DND-41 (cell line): ENCODE data around the gene ANKMY1.

Experiments
- ATAC-seq: fragments of 200-7000 bp; cut with Tn5 transposase; 3 replicates; pipeline ENCODE4 v1.9.1; 2021; ENCODE audit warnings: low read depth; ENCODE audit not compliant: insufficient read depth
- DNase-seq: peaks from one replicate; pipeline ENCODE4 v3.0.0-alpha.2; 2020
- H2AFZ ChIP-seq: 2 replicates; pipeline ENCODE4 v1.6.0; 2012; ENCODE audit warnings: low read depth, low read length
- H3K27ac ChIP-seq: 2 replicates; pipeline ENCODE4 v1.5.1; 2012; ENCODE audit warnings: low read length, inconsistent platforms
- H3K27me3 ChIP-seq: fragments of 200-600 bp; sonication (generic); 2 replicates; pipeline ENCODE4 v1.6.0; 2012; ENCODE audit warnings: low read length, mild to moderate bottlenecking, inconsistent platforms; ENCODE audit not compliant: insufficient read depth, poor library complexity
- H3K36me3 ChIP-seq: 2 replicates; pipeline ENCODE4 v1.5.1; 2012; ENCODE audit warnings: low read length, inconsistent platforms; ENCODE audit not compliant: insufficient read depth
- H3K4me1 ChIP-seq: 2 replicates; pipeline ENCODE4 v1.5.1; 2012; ENCODE audit warnings: mild to moderate bottlenecking, low read length; ENCODE audit not compliant: insufficient read depth
- H3K4me2 ChIP-seq: 2 replicates; pipeline ENCODE4 v1.6.0; 2012; ENCODE audit warnings: mild to moderate bottlenecking, moderate library complexity, low read length, inconsistent platforms; ENCODE audit not compliant: insufficient read depth
- H3K4me3 ChIP-seq, 2 experiments: fragments of 200-600 bp in 1 of 2; shearing (Covaris generic) in 1 of 2; 2 replicates each; pipeline ENCODE4 v1.5.1; 2012 to 2016; ENCODE audit warnings: inconsistent platforms in 2 of 2, low read length in 2 of 2, mild to moderate bottlenecking in 2 of 2, low read depth in 1 of 2, moderate library complexity in 1 of 2
- H3K79me2 ChIP-seq: 2 replicates; pipeline ENCODE4 v1.6.0; 2012; ENCODE audit warnings: low read length, inconsistent platforms; ENCODE audit not compliant: insufficient read depth
- H3K9ac ChIP-seq: 2 replicates; pipeline ENCODE4 v1.6.0; 2012; ENCODE audit warnings: low read depth, mild to moderate bottlenecking, inconsistent platforms, low read length, moderate library complexity
- H3K9me3 ChIP-seq: 2 replicates; pipeline ENCODE4 v1.5.1; 2012; ENCODE audit warnings: low read length, moderate library complexity, mild to moderate bottlenecking, inconsistent platforms; ENCODE audit not compliant: insufficient read depth, severe bottlenecking
- H4K20me1 ChIP-seq: 2 replicates; pipeline ENCODE4 v1.6.0; 2012; ENCODE audit warnings: low read length; ENCODE audit not compliant: insufficient read depth
- CTCF ChIP-seq: IDR thresholded peaks from 2 replicates; pipeline ENCODE4 v1.5.1; 2012; ENCODE audit warnings: borderline replicate concordance, low read length, moderate library complexity, mild to moderate bottlenecking; ENCODE audit not compliant: poor library complexity, severe bottlenecking; ENCODE audit errors: extremely low read depth
- EZH2 ChIP-seq: IDR thresholded peaks from 3 replicates; pipeline ENCODE4 v1.6.1; 2012; ENCODE audit warnings: borderline replicate concordance, low read depth, mild to moderate bottlenecking, moderate library complexity, low read length, inconsistent platforms; ENCODE audit not compliant: severe bottlenecking

The ANKMY1 gene

GRCh38 chr2:240450532-240451107, 107.2 kb downstream of the ANKMY1 start:
- Histone ChIP-seq H3K9me3 (no peaks in the 10 kb centered on the region), H4K20me1 (peaks cover 5% of the 10 kb centered on the region; the same call in 1 of the 2 replicates), H3K4me1 (no peaks in the 10 kb centered on the region), H2AFZ (no peak overlapping the region), H3K9ac (no peak overlapping the region), H3K4me3 (no peak overlapping the region), H3K27me3 (no peaks in the 10 kb centered on the region), H3K4me2 (no peak overlapping the region), H3K27ac (no peak overlapping the region), H3K79me2 (no peaks in the 10 kb centered on the region), H3K36me3 (no peaks in the 10 kb centered on the region)
- ATAC-seq (no peak), DNase-seq (no peak)
- no peak for TF ChIP-seq CTCF
- TF ChIP-seq EZH2: no peak

- ATAC-seq (no peak), DNase-seq (no peak)
- Histone ChIP-seq H3K36me3 (no peaks in the 10 kb centered on the region), H3K9me3 (no peaks in the 10 kb centered on the region), H3K9ac (no peak overlapping the region), H3K4me3 (no peak overlapping the region), H3K79me2 (no peaks in the 10 kb centered on the region), H3K4me2 (no peak overlapping the region), H4K20me1 (peaks cover 5% of the 10 kb centered on the region; the same call in 1 of the 2 replicates), H2AFZ (no peak overlapping the region), H3K27me3 (no peaks in the 10 kb centered on the region), H3K4me1 (no peaks in the 10 kb centered on the region), H3K27ac (no peak overlapping the region)
- no peak for TF ChIP-seq EZH2
- TF ChIP-seq CTCF: no peak
Measured at GRCh38 chr2:240449764-240450531, 107.8 kb downstream of the ANKMY1 start.

GRCh38 chr2:240448387-240449274, 109.2 kb downstream of the ANKMY1 start:
- ATAC-seq: no peak
- no peaks in the 10 kb centered on the region for H3K9me3 ChIP-seq

More at GRCh38 chr2:240448387-240449274, 109.2 kb downstream of the ANKMY1 start:
- no peak overlapping the region for H2AFZ ChIP-seq
- no peak for TF ChIP-seq EZH2
- no peak for TF ChIP-seq CTCF
- H3K4me1 ChIP-seq: no peaks in the 10 kb centered on the region
- H3K27me3 ChIP-seq: no peaks in the 10 kb centered on the region
- H3K4me2 ChIP-seq: no peak overlapping the region
- no peak overlapping the region for H3K27ac ChIP-seq
- H4K20me1 ChIP-seq: peaks cover 5% of the 10 kb centered on the region; the same call in 1 of the 2 replicates
- H3K79me2 ChIP-seq: no peaks in the 10 kb centered on the region
- no peak for DNase-seq
- H3K4me3 ChIP-seq: no peak overlapping the region
- H3K9ac ChIP-seq: no peak overlapping the region
- H3K36me3 ChIP-seq: no peaks in the 10 kb centered on the region
